Glomerular visceral epithelial cell (primary cell): Measurements from ENCODE around the gene TRA2A.
"Not testable (repeated sequence)": the region's sequence is repeated elsewhere in the genome, so short reads cannot be mapped to it uniquely, and the experiment has no call there.

ENCODE experiments used
- DNase-seq: peaks from one replicate; pipeline ENCODE4 v3.0.0-alpha.2; 2016; ENCODE audit errors: extremely low spot score

TRA2A gene

GRCh38 chr7:23494009-23494408, 37.8 kb downstream of the TRA2A start:
- no peak for DNase-seq

GRCh38 chr7:23491502-23491901, 40.3 kb downstream of the TRA2A start:
- DNase-seq = peak; percentile 25

DNA sequence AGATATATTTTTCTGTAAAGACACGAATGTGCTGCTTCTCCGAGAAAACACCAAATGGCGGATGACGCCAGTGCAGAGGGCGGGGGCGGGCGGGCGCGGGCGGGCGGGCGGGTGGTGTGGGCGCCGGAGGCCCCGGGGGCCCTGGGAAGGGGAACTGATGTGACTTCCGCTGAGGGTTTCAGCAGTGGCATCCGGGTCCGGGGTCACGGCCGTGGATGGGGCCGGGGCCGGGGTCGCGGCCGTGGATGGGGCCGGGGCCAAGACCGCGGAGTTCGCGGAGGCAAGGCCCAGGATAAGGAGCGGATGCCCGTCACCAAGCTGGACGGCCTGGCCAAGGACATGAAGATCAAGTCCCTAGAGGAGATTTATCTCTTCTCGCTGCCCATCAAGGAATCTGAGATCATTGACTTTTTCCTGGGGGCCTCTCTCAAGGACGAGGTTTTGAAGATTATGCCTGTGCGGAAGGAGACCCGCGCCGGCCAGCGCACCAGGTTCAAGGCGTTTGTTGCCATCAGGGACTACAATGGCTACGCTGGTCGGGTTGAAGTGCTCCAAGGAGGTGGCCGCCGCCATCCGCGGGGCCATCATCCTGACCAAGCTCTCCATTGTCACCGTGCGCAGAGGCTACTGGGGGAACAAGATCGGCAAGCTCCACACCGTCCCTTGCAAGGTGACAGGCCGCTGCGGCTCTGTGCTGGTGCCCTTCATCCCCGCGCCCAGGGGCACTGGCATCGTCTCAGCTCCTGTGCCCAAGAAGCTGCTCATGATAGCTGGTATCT, 41.2 kb downstream of the TRA2A start:
- peak; percentile 45 for DNase-seq

- DNase-seq = not testable (repeated sequence)
Measured at GRCh38 chr7:23488714-23489113, 43.1 kb downstream of the TRA2A start.

- DNase-seq = no peak
Measured at GRCh38 chr7:23487670-23488069, 44.1 kb downstream of the TRA2A start.

- no peak for DNase-seq
Measured at GRCh38 chr7:23486002-23486773, 45.6 kb downstream of the TRA2A start.

DNA sequence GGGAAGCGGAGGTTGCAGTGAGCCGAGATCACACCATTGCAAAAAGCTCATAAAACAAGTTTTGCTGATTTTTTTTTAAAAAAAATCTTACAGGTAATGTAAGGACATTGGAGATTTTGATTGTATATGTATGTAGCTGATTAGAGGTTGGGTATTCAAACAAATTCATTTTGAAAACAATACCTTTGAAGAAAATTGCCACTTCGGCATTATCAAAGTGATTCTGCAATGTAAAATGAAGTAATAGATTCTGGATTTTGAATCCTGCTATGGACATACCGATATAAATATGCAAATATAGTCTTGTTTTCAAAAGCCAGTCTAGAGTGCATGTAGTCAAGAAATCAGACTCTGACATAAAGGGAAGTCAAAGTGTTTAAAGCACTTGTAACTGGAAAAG, 49.1 kb downstream of the TRA2A start:
- no peak for DNase-seq

DNA sequence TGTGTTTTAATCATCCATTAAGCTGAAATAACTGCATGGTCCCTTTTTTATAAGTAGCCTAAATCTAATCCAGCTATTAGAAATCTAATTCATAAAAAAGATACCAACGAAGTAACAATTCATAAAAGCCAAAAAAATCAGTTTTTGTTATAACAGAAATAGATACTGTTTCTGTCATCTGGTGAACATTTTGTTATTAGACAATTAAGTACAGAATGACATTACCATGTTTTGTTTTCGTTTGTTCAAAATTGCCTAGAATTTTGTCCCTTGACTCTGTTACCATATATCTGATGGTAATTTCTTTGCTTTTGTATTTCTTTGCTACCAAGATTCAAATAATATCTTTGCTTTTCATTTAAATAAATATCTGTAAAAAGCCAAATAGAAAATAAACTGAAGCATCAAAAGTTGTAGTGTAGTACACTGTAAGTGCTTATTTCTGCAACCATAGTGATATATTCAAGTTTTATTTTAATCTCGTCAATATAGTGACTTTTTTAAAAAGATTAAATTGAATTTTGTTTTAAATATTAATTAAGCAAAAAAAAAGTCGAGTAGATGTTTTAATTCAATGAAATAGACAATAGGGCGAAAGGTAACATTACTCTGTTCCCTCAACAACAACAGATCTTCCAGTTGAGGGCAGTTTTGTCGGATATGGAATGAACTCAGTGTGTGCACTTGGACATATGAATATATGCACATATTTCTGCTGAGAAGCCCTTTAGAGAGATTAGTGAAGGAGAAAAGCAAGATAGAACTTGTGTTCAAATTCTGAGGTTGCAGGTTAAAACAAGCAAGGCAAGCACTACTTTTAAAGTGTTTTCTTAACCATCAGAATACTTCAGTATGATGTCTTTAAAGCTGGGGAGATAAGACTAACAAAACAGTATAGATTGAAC, 53.6 kb downstream of the TRA2A start:
- DNase-seq = no peak

DNA sequence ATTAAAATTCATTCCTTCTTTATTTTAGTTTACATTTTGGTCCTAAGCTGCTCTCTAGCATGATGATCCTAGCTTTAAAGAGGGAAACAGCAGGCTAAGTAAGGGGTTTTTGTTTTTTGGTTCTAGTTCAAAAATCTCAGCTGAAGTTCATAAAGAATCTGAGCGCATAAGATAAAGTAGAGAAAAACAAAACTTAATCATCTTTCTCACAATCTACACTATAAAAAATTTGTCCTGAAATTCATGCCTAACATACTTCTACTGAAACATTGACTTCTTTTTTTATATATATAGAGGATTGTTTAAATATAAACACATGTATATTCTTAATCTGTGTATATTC, 54.7 kb downstream of the TRA2A start:
- no peak for DNase-seq

DNA sequence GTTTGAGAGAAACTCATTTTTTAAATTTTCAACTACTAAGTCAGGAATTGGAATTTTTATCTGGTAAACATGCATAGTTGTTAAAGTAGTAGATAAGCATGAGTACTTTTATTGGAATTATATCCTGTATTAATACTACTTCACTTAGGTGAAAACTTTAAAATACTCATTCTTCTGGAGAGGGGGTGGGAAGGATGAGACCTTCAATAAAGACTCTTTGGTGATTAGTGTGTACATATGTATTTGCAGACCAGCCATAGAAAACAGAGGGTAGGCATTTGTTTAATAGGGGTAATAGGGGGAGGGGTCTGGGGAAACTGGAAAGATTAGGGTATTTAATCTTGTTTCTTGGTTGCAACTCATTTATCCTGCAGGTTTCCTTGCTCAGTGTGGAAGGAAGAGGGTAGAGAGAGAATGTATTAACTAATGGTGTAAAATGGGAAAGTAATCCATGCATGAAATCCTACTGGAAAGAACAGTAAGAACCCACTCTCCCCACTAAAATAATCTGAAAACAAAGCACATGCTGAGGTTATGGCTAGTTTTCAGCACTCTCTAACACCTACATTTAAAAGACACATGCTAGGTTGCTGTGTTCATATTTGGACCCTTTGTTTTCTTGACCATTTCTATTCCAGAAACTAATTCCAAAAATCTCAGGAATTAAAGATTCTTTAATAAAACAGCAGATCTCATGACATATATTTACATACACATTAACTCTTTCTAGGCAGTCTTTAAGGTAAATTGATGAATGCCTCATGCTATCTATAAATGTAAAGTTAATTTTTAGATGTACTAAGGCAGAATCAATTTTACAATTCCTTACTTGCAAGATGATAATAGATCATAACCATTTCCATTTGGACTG, 55.3 kb downstream of the TRA2A start:
- DNase-seq = no peak

DNA sequence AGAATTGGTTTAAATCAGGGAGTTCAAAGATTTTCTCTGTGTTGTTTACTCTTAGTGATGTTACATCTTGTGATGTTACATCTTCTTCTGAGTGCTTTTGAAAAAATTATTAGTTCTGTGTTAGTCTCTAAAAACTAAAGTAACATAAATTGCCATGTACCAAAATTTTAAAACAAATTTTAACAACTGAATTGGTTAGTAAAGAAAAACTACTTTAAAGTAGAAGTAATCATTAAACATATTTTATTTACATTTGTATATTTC, 56.3 kb downstream of the TRA2A start:
- DNase-seq = no peak

GRCh38 chr7:23474829-23475575, 56.8 kb downstream of the TRA2A start:
- peak; percentile 41 for DNase-seq

DNA sequence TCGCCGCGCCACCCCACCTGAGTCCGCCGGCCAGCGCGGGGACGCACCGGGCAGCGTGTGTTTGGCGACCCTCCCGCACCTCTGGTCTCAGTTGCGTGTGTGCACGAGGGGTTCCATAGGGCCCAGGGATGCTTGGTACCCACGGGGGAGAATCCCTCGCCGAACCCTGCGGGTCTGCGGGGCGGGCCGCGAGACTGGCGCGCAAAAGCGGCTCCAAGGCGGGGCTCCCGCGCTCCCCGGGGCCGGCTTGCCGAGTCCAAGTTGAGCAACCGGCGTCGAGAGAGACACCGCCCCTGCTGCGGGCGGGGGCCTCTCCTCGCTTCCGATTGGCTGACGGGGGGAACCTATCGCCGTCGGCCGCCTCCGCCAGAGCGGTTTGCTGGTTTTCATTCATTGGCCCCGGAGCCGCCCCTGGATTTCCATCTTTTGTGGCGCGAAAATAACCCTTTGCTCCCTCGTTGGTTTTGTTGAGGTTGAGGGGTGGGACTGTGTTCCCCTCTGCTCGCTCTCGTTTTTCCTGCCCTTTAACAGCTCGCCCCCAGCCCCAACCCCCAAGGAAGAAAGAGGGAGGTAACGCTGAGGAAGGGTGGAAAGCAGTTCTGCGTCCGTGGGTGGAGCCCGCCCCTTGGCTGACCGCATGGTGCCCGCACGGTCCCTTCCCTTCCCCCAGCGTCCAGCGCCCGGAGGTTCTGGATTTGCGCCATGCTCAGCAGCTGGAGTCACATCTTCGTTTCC, 57.5 kb downstream of the TRA2A start:
- peak; percentile 96 for DNase-seq

DNA sequence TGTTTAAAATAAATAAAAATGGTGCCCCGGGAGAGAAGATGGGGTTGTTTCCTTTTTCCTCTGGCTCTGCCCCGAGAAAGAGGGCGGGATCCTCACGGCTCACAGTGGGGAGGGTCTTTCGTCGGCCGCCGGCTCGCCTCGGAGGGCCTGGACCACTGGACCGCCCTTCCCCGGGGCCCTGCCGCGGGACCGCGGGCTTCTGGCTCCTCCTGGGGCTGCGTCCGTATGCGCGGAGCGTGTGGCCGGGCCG, 58.0 kb downstream of the TRA2A start:
- DNase-seq = peak; percentile 50

GRCh38 chr7:23472956-23473843, 58.6 kb downstream of the TRA2A start:
- DNase-seq = peak; percentile 24

DNA sequence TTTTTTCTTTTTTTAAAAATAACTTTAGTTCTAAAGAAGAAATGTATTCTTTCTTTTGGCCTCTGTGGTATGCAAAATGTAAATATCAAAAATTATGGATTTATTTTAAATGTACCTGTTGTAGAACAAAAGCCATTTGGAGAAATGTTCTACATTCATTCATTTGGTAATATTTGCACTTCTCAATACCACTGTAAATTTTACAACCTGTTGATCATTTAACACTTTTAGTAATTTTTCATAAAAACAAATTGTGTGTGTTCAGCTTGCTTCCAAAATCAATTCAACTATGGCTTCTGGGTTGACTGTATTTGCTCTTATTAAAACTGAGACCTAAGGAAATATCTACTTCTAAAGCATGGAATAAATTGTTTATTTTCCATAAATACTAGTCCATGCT, 59.2 kb downstream of the TRA2A start:
- no peak for DNase-seq

- no peak for DNase-seq
Measured at GRCh38 chr7:23472046-23472445, 59.7 kb downstream of the TRA2A start.

- DNase-seq = peak; percentile 81
Measured at GRCh38 chr7:23471106-23471859, 60.5 kb downstream of the TRA2A start.
